Stimulated activated CD8-positive, alpha-beta memory T cell treated with anti-CD3 and anti-CD28 coated beads, Interleukin-15, amount 100 ng/mL, for 1 hour (primary cell): Measurements from ENCODE around the gene ITCH.
"Not testable (repeated sequence)": the region's sequence is repeated elsewhere in the genome, so short reads cannot be mapped to it uniquely, and the experiment has no call there.

ENCODE experiments used
- DNase-seq: peaks from one replicate; pipeline ENCODE4 v3.0.0-alpha.2; 2020; ENCODE audit warnings: low read depth

Gene ITCH

DNA sequence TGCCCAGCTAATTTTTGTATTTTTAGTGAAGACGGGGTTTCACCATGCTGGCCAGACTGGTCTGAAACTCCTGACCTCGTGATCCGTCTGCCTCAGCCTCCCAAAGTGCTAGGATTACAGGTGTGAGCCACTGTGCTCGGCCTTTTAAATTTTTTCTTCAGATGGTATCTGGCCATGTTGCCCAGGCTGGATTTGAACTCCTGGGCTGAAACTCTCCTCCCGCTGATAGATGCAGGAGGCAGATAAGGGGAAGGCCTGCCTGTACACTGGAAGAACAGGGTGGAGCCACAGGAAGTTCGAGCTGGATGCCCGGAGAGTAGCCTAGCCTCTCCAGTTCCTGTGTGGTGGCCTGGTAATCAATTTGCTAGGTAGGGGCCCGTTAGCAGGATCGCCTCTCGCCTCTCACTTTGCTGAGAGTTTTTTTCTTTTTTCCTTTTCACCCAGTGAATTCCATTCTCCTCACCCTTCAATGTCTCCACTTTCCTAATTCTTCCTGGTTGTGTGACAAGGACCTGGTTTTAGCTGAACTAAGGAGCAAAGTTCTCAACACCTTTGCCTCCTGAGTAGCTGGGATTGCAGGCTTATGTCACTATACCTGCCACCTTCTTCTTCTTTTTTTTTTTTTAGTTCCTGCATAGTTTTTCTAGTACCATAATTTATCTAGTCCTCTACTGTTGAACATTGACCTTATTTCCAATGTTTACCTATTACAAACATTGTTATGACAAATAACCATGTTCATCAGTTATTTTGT is 19.4 kb upstream of the ITCH start:
- DNase-seq: no peak

DNA sequence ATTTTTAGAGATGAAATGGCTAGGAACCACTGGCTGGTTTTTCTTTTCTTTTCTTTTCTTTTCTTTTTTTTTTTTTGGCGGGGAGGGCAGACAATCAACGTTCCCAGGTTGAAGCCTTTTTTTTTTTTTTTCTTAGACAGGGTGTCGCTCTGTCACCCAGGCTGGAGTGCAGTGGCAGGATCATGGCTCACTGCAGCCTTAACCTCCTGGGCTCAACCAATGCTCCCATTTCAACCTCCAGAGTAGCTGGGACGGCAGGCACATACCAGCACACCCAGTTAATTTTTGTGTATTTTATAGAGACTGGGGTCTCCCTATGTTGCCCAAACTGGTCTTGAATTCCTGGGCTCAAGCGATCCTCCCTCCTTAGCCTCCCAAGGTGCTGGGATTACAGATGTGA is 18.8 kb upstream of the ITCH start:
- DNase-seq: no peak

DNA sequence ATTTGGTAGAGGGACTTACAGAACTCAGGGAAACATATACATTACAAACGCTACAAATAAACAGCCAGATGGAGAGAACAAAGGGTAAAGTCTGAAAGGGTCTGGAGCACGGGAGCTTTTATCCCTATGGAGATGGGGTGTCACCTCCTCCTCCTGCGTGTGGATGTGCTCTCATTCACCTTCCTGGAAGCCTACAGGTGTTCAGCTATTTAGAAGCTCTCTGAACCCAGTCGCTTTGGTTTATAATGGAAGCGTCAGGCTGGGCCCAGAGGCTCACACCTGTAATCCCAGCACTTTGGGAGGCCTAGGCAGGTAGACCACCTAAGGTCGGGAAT is 17.7 kb upstream of the ITCH start:
- no peak for DNase-seq

DNA sequence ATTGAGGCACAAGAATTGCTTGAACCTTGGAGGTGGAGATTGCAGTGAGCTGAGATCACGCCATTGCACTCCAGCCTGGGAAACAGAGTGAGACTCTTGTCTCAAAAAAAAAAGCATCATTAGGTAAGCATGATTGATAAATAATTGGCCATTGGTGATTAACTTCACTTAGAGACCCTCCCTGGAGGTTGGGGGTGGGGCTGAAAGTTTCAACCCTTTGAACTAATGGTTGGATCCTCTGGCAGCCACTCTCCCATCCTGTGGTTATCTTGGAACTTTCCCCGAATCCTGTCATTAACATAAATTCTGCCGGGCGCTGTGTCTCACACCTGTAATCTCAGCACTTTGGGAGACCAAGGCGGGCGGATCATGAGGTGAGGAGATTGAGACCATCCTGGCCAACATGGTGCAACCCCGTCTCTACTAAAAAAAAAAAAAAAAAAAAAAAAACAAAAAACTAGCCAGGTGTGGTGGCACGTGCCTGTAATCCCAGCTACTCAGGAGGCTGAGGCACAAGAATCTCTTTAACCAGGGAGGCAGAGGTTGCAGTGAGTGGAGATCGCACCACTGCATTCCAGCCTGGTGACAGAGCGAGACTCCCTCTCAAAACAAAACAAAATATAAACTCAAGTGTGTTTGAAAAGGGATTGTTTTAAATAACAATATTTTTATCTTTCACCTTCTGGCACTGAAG is 17.1 kb upstream of the ITCH start:
- not testable (repeated sequence) for DNase-seq

DNA sequence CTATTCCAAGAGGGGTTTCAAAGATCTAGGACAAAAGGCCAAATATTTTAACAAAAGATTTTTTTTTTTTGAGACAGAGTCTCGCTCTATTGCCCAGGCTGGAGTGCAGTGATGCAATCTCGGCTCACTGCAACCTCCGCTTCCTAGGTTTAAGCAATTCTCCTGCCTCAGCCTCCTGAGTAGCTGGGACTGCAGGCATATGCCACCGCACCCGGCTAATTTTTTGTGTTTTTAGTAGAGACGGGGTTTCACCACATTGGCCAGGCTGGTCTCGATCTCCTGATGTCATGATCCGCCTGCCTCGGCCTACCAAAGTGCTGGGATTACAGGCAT is 16.6 kb upstream of the ITCH start:
- DNase-seq: not testable (repeated sequence)

DNA sequence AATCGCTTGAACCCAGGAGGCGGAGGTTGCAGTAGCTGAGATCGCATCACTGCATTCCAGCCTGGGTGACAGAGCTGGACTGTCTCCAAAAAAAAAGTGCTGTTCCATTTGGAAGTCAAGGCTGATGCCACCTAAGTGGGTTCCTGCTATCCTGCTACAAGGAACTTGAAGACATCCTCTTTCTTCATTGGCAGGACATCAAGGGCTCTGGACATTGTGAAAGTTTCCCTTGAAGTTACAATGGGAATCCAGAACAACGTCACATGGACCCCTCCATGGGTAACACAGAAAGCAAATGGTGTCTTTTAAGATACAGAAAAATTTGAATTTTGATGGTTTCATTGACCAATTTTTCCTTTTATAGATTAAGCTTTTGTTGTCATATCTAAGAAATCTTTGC is 15.5 kb upstream of the ITCH start:
- no peak for DNase-seq

DNA sequence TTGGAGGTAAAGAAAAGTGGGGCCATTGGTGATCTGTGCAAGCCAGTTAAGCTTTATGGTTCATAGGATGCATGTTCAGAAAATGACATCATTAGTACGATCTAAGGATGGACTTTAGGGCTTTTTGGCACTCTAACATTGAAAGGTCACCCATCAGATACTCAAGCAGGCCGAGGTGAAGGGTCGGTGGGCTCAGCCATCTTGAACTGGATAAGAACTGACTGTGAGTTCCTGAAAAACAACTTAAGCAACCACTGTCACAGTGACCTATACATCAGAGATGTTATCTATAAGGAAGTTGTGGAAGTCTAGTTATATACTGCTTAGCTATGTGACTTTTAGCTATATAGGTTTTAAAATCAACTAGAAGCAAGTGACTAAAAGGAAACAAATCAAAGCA is 13.0 kb upstream of the ITCH start:
- no peak for DNase-seq

DNA sequence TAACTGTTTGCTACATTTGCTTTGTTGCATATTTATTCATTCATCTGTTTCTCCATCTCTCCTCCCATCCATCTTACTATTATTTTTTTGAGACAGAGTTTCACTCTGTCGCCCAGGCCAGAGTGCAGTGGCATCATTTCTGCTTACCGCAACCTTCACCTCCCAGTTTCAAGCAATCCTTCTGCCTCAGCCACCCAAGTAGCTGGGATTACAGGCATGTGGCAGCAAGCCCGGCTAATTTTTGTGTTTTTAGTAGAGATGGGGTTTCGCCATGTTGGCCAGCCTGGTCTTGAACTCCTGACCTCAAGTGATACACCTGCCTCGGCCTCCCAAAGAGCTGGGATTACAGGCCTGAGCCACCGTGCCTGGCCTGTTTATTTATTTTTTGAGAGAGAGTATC is 9.6 kb upstream of the ITCH start:
- not testable (repeated sequence) for DNase-seq

DNA sequence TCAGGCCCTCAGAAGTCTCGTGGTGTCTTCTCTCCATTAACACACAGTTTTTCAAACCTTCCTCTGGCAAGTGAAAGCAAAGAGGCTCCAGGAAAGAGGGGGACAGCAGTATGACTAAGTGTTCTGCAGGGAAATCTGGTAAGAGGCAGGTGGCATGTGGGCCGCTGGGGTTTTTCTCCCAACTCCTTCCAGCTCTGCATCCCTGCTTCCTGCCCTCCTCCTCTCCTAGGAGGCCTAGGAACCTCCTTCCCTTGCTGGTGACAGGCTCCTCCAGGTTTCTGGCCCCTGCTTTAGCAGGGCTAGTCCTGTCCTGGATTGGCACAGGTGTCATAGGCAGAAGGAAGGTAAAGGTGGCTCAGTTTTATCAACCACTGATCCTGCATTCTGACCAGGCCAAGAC is 7.6 kb upstream of the ITCH start:
- no peak for DNase-seq

DNA sequence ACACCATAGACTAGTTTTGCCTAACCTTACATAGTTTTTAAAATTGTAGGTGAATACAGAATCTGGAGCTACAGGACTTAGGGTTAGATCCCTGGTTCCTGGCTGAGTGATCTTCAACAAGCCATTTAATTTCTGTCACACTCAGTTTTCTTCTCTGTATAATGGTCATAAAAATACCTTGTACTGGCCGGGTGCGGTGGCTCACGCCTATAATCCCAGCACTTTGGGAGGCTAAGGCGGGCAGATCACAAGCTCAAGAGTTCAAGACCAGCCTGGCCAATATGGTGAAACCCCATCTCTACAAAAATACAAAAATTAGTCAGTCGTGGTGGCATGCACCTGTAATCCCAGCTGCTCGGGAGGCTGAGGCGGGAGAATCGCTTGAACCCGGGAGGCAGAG is 3.3 kb upstream of the ITCH start:
- not testable (repeated sequence) for DNase-seq

DNA sequence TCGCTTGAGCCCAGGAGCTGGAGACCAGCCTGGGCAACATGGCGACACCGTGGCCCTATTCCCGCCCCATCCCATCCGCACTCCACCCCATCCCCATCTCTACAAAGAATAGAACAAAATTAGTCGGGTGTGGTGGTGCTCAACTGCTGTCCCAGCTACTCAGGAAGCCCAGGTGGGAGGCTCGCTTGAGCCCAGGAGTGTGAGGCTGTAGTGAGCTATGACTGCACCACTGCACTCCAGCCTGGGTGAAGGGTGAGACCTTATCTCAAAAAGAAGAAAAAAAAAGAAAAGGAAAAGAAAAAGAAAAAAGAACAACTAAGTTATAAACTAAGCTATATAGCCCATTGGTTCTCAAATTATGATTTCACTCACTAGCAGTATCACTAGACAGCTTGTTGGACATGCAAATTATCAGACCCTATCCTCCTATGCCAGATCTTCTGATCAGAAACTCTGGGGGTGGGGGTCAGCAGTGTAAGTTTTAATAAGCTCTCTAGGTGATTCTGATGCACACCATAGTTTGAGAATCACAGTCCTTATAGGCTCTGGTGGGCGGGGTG is 491 bp upstream of the ITCH start:
- DNase-seq: no peak

DNA sequence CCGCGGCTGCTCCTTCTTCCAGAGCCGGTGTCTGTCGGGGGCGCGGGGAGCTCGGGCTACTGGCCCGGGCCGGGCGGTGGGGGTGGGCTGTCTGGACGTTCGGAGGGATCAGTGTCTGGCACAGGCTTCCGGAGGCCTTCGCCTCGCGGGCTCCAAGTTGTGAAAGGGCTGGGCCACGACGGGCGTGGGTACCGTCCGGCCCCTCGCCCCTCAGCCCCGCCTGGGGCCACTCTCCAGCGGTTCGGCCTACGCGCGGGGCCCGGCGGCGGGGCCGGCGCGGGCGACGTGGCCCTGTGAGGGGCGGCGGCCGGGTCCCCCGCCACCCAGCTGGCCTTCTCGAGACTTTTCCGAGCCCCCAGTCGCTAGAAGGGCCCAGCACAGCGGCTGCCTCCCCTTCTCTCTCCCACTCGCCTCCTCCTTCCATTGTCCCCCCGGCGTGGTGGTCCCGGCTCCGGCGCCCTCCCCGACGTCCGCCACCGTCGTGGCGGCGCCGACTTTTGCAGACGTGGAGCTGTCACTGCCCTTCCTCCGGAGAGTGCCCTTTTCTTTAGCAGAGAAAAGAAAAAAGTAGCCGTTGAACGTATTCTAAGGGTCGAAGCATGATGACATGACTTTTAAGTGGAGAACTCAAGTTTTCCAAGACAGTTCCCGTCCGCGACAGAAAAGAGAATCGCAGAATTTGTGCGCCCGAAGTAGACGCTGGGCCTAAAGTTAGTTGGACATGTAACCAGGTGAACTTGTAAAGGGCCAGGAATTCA is 571 bp downstream of the ITCH start:
- DNase-seq: no peak

DNA sequence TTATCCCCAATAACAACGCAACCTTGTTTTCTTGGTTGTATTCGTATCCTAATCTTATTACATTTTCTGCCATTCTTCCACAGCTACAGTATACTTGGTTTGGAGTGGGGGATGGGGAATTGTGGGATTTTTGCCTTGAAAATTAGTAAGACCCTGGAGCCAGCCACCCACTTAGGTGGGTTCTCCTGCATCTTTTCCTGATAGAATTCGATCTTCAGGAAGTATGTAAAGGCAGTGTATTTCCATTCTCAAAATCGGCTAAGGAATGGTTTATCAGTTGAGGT is 1.1 kb downstream of the ITCH start:
- DNase-seq: no peak

DNA sequence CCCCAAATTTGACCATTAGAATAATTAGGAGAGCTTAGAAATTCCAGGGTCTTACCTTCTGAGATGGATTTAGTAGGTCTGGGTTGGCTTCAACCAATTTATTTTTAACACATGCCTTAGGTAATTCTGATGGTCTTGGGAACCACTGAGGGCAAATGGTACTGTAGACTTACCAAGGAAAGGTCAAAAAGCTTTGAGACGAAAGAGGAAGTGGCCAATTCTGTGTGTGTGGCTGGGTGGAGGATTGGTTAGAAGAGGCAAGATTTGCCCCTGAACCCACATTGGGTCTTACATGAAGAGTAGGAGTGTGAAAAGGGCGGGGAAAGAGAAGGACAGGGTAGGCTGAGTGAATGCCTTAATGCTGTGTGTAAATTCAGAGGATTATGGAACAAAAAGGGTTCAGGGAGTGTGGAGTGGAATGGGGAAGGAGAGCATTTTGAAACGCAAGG is 2.7 kb downstream of the ITCH start:
- no peak for DNase-seq

DNA sequence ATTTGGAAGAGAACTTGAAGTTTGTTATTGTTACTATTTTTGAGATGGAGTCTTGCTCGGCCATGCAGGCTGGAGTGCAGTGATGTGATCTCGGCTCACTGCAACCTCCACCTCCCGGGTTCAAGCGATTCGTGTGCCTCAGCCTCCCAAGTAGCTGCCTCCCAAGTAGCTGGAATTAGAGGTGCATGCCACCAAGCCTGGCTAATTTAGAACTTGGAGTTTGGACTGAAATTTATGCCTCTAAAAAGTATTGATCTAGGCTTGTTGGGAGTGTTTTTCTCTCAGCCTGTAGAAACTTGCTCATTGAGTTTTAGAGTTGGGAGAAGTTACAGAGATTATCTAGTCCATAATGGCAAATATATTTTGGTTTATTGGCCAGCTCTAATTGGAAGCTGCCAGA is 4.1 kb downstream of the ITCH start:
- DNase-seq: no peak

DNA sequence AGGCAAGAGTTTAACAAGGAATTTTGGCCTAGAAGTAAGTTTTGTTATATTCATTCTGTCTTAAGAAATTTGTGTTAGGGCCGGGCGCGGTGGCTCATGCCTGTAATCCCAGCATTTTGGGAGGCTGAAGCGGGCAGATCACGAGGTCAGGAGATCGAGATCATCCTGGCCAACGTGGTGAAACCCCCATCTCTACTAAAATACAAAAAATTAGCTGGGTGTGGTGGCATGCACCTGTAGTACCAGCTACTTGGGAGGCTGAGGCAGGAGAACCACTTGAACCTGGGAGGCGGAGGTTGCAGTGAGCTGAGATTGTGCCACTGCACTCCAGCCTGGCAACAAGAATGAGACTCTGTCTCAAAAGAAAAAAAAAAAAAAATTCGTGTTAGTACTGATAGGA is 4.8 kb downstream of the ITCH start:
- not testable (repeated sequence) for DNase-seq

DNA sequence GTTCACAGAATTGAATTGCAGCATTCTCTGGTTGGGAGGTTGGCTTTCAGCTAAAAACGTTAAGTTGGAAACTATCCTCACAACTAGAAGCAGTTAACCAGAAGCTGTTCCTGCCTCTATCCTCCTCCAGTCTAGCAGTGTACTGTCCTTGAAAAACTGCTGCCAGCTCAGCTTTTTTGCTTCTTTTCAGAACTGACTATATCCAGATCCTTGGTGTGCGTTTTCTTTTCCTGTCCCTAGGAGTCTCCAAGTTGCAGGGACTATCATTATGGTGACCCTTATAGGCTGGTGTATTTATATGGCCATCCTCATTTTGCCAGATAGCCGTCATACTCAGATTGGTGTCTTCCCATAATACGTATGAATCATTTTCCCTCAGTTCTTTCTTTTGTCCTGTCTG is 5.5 kb downstream of the ITCH start:
- DNase-seq: no peak

DNA sequence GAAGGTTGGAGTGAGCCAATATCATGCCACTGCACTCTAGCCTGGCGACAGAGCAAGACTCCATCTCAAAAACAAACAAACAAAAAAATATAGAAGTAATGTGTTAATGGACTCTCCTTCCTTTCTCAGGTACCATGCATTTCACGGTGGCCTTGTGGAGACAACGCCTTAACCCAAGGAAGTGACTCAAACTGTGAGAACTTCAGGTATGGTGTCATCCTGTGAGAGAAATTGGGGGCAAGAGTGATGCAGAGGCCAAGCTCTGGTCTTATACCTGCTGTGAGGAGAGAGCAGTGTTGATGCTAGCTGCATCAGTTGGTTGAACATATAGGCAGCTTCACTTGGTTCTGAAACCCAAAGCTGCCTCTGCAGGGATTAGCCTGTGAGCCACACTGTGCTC is 6.2 kb downstream of the ITCH start:
- DNase-seq: no peak

DNA sequence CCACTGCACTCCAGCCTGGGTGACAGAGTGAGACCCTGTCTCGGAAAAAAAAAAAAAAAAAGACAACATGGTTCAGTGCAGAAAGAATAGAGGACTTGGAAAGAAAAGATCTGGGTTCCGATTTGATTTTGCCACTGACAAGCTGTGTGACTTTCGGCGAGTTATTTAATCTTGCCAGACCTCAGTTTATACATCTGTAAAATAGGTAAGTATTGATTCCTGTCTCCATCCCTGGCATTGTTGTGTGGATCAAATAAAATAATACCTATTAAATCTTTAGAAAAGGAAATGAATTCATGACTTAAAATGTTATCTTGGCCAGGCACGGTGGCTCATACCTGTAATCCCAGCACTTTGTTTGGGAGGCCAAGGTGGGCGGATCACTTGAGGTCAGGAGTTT is 7.0 kb downstream of the ITCH start:
- no peak for DNase-seq

DNA sequence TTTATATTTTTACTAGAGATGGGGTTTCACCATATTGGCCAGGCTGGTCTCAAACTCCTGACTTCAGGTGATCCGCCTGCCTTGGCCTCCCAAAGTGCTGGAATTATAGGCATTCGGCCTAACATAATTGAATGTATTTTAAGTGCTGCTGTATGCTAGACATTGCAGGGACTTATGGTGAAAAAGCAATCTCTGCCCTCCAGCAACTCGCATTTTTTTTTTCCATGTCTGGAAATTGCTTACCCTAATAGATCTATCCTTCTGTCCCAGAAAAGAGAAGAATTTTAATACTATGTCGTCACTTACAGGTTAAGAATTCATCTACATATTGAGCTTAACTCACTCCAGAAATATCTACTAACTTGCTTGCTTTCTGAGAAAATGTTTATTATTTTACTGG is 10.4 kb downstream of the ITCH start:
- no peak for DNase-seq

DNA sequence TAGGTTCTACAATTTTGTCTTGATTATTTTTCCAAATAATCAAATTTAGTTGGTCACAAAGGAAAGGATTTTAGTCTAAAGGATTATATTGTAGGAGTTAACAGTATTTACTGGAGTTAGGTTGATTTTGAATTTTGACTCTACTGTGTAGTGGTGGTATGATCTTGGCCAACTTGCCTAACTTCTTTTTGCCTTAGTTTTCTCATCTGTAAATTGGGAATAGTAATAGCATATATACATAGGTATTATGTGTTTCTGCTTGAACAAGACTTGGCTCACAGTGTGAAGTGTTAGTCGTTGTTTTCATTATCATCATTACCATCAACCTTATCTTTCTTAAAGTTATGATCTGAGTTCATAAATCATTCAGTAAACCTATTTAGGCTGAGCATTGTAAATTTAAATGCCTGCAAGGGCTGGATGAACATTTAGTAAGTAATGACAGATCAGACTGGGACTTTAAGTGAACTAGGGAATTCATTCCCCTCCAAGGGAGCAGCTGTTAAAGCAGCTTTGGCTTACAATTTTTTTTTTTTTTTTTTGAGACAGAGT is 11.2 kb downstream of the ITCH start:
- no peak for DNase-seq

DNA sequence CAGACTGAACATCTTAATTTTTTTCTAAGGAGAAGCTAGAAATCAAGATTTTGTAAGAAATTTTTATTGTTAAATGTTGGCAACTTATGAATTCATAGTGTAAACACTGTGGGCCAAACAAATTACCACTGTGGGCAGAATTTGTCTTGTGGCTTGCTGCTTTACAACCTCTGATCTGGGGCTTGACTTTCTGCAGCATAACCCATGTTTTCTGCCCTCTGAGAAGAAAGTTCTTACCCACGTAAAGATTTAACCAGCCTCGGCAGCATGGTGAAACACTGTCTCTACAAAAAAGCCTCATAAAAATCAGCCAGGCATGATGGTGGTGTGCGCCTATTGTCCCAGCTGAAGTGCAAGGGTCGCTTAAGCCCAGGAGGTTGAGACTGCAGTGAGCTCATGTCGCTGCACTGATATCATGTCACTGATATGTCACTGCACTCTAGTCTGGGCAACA is 12.9 kb downstream of the ITCH start:
- no peak for DNase-seq
